Nephron progenitor cell (in vitro differentiated cells): ENCODE measurements around the gene BIRC5.
"Not testable (repeated sequence)": the region's sequence is repeated elsewhere in the genome, so short reads cannot be mapped to it uniquely, and the experiment has no call there.

Experiments
- DNase-seq: peaks from one replicate; pipeline ENCODE4 v3.0.0; 2021
- H3K27ac Mint-ChIP-seq: 2 replicates; pipeline ENCODE4 v1.8.0; 2021; ENCODE audit warnings: mild to moderate bottlenecking, moderate library complexity, mixed read lengths
- H3K27me3 Mint-ChIP-seq: 2 replicates; pipeline ENCODE4 v1.8.0; 2021; ENCODE audit warnings: mild to moderate bottlenecking, low read depth, mixed read lengths; ENCODE audit not compliant: poor library complexity
- H3K36me3 Mint-ChIP-seq: 2 replicates; pipeline ENCODE4 v1.8.0; 2021; ENCODE audit warnings: low read depth, mixed read lengths
- H3K4me1 Mint-ChIP-seq: 2 replicates; pipeline ENCODE4 v1.8.0; 2021; ENCODE audit warnings: mixed read lengths
- H3K4me3 Mint-ChIP-seq: 2 replicates; pipeline ENCODE4 v1.8.0; 2021; ENCODE audit warnings: mild to moderate bottlenecking, moderate library complexity, mixed read lengths
- H3K9me3 Mint-ChIP-seq: 2 replicates; pipeline ENCODE4 v1.8.0; 2021; ENCODE audit warnings: mild to moderate bottlenecking, moderate library complexity, mixed read lengths
- TF ChIP-seq, protein P1 (sequence below): fragments of 200-600 bp; sonication (generic); IDR thresholded peaks from 2 replicates; pipeline ENCODE4 v1.5.0; 2021; ENCODE audit warnings: antibody characterized with exemption

The BIRC5 gene

DNA sequence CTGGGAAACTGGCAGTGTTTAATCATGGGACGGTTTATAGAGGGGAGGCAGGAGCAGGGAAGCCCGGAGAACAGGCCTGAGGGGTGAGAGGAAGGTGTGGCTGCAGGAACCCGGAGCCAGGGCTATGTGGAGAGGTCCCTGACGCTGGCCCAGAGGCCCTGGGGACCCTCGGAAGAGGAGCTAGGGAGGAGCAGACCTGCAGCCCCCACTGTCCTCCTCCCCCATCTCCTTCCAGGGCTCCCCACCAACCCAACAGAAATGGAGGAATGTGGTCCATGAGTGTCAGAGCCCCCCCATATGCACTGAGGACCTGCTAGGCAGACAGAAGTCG lies 37.7 kb downstream of the BIRC5 start:
- TF ChIP-seq, protein P1, sequence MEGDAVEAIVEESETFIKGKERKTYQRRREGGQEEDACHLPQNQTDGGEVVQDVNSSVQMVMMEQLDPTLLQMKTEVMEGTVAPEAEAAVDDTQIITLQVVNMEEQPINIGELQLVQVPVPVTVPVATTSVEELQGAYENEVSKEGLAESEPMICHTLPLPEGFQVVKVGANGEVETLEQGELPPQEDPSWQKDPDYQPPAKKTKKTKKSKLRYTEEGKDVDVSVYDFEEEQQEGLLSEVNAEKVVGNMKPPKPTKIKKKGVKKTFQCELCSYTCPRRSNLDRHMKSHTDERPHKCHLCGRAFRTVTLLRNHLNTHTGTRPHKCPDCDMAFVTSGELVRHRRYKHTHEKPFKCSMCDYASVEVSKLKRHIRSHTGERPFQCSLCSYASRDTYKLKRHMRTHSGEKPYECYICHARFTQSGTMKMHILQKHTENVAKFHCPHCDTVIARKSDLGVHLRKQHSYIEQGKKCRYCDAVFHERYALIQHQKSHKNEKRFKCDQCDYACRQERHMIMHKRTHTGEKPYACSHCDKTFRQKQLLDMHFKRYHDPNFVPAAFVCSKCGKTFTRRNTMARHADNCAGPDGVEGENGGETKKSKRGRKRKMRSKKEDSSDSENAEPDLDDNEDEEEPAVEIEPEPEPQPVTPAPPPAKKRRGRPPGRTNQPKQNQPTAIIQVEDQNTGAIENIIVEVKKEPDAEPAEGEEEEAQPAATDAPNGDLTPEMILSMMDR = no peak
- H3K27ac Mint-ChIP-seq = no peak overlapping the region
- peaks cover 10% of the 10 kb centered on the region for H3K27me3 Mint-ChIP-seq
- no peak for DNase-seq
- H3K4me1 Mint-ChIP-seq = peaks cover 68% of the 10 kb centered on the region
- H3K4me3 Mint-ChIP-seq = no peak overlapping the region
- H3K36me3 Mint-ChIP-seq = peaks cover 2% of the 10 kb centered on the region
- peaks cover 7% of the 10 kb centered on the region for H3K9me3 Mint-ChIP-seq

DNA sequence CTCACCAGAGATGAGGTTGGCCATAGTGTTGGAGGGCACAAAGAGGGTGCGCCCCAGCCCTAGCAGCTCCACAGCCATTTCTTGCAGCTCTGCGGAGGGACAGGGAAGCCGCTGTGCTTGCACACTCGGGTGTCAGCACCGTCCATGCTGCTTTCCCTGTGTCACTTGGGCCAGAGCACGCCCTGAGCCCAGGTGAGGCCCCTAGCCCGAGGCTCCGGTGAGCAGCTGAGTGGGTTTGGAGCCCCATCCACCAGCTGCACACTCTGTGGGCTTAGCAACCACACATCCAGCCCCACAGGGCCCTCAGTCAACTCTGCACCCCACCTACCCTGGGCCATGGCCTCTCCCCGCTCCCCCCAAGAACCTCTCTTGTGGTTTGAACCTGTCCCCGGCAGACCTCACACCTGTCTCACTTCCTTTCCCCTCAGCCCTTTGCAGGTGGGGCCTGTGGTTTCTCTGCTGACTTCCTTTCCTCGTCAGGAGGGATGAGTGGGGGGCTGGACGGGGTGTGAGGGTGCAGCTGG lies 38.1 kb downstream of the BIRC5 start:
- peaks cover 10% of the 10 kb centered on the region for H3K27me3 Mint-ChIP-seq
- TF ChIP-seq, protein P1 = no peak
- DNase-seq = no peak
- no peaks in the 10 kb centered on the region for H3K36me3 Mint-ChIP-seq
- no peak overlapping the region for H3K27ac Mint-ChIP-seq
- no peak overlapping the region for H3K4me3 Mint-ChIP-seq
- peaks cover 68% of the 10 kb centered on the region for H3K4me1 Mint-ChIP-seq
- H3K9me3 Mint-ChIP-seq = peaks cover 3% of the 10 kb centered on the region

DNA sequence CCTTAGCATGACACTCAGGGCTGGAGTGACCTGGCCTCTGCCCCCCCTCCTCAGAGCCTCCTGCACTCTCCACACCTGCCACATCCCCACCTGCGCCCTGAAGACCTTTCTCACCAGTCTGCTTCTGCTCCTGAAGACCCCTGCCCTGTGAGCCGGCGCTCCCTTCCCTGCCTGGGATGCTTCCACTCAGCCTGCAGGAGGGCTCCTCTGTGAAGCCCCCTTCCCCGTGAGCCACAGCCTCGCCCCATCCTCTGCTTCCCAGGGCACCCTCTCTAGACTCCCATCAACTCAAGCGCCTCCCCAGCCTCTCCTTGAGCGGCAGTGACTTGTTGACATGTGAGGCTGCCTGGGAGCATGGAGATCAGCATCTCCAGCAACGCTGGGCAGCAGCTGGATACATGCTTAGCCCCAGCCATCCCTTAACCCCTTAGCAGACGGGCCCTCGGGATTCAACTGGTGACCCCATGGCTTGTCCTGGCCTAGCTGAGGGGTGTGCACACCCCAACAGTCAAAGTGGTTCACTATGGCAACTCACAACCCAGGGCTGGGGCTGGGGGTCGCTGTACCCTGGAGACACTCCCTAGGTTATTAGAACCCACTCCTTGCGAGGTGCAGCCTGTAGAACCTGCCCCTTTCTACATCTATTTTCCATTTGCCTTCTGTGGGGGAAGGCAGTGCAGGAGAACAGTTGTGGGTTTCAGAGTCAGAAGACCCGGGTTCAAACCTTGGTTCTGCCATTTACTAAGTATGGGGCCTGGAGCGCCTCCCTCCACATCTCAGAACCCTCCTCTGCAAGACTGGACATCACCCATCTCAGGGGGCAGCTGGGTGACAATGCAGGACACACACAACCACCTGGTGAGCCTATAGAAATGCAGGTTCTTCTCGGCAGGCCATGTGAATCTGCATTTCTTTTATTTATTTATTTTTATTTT lies 38.9 kb downstream of the BIRC5 start:
- no peak for DNase-seq
- TF ChIP-seq, protein P1 = no peak
- Mint-ChIP-seq H3K36me3 (no peaks in the 10 kb centered on the region), H3K27me3 (peaks cover 11% of the 10 kb centered on the region), H3K27ac (no peak overlapping the region), H3K4me3 (peak overlapping the region; percentile 76), H3K9me3 (no peaks in the 10 kb centered on the region), H3K4me1 (peaks cover 70% of the 10 kb centered on the region)

DNA sequence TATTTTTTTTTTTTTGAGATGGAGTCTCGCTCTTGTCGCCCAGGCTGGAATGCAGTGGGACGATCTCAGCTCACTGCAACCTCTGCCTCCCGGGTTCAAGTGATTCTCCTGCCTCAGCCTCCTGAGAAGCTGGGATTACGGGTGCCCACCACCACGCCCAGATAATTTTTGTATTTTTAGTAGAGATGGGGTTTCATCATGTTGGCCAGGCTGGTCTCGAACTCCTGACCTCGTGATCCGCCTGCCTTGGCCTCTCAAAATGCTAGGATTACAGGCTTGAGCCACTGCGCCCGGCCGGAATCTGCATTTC lies 39.5 kb downstream of the BIRC5 start:
- Mint-ChIP-seq H3K4me3 (peak overlapping the region; percentile 76), H3K27me3 (peaks cover 13% of the 10 kb centered on the region), H3K4me1 (peaks cover 67% of the 10 kb centered on the region)
- DNase-seq, H3K27ac Mint-ChIP-seq, H3K36me3 Mint-ChIP-seq, H3K9me3 Mint-ChIP-seq: not testable (repeated sequence)

DNA sequence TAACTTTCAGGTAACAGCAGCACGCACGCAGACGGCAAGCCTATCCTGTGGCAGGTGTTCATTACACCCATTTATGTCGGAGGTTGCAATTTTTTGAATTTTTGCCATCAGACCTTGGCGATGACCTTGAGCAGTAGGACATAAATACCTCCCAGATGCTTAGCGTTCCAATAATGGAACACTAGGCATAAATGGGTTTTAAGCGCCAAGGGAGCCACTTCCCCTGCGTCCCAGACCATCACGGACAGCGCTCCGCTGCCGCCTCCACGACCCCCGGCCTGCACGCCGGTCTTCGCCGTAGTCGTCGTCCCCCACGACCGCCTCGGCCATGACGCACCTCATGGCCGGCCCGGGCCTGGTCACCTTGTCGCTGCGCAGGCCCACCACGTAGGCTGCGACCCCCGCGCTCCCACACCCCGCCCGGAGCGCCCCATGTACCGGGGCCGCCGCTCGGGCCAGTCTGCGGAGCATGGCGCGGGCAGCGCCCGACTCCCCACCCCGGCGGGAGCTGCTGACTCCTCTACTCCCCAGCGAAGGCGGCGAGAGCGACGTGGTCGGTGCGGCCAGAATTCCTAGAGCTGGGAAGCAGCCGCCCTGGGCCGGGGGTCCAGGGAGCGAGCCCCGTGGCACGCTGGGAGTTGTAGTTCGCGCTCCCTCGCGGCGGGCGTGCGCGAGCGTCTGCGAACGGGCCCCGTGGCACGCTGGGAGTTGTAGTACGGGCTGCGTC lies 40.1 kb downstream of the BIRC5 start:
- TF ChIP-seq, protein P1 = no peak
- Mint-ChIP-seq H3K4me3 (peak overlapping the region; percentile 76), H3K27ac (no peak overlapping the region), H3K9me3 (no peaks in the 10 kb centered on the region), H3K4me1 (peaks cover 64% of the 10 kb centered on the region), H3K36me3 (no peaks in the 10 kb centered on the region), H3K27me3 (peaks cover 13% of the 10 kb centered on the region)
- DNase-seq = peak; percentile 93

DNA sequence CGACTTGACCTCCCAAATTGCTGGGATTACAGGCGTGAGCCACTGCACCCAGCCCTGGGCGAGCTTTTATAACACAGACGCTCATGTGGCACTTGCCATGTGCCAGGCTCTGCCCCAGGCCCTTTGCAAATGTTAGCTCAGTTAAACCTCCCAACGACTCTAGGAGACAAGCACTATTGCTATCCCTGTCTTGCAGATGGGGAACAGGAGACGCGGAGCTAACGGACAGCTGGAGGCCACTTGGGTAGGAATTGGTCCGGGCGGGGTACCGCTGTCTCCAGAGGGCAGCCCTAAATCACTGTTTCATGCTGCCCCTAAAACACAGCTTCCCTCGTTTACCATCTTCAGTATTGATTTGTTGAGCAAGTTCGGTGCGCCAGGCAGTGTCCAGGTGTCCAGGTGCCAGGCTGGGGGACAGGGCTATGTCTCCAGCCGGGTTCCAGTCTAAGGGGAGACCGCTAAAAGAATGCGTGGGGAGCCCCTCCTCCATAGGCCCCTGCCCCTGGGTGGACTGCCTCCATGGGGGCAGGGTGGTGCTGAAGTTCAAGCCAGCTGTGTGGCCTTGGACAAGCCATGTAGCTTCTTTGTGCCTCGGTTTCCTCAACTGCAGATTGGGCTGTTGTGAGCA lies 41.1 kb downstream of the BIRC5 start:
- no peak overlapping the region for H3K4me3 Mint-ChIP-seq
- no peaks in the 10 kb centered on the region for H3K36me3 Mint-ChIP-seq
- H3K9me3 Mint-ChIP-seq = no peaks in the 10 kb centered on the region
- TF ChIP-seq, protein P1 = no peak
- peaks cover 13% of the 10 kb centered on the region for H3K27me3 Mint-ChIP-seq
- DNase-seq = no peak
- H3K4me1 Mint-ChIP-seq = peaks cover 66% of the 10 kb centered on the region
- no peak overlapping the region for H3K27ac Mint-ChIP-seq
